Measurements from ENCODE around the gene ISM1. TPM values are rescaled to one million over a fixed set of nuclear protein-coding genes. Genes with fewer than 3 reads are reported as not detected.

Gene ISM1
- total RNA-seq, 2 donors from 2014 or later, result 0.45 to 2.2 TPM

- no peak for DNase-seq (ENCODE audit: low spot score)
- WGBS, result 85% methylated on average over 1 of the region's 1 CpG
- Histone ChIP-seq H3K4me1 (replicated peaks) (no peaks in the 10 kb centered on the region), H3K27ac (no peak overlapping the region), H3K36me3 (no peaks in the 10 kb centered on the region), H3K4me3 (no peak overlapping the region), H3K9me3 (no peaks in the 10 kb centered on the region), H3K27me3 (replicated peaks; ENCODE audit: insufficient read depth) (no peaks in the 10 kb centered on the region)
- intact Hi-C loops (cut with DNase I), result no loop called here
- no peak for TF ChIP-seq POLR2AphosphoS5 (IDR thresholded peaks at IDR 0.05)
- TF ChIP-seq POLR2A (IDR thresholded peaks at IDR 0.05), result no peak
- no peak for TF ChIP-seq CTCF (IDR thresholded peaks at IDR 0.05)
Measured at GRCh38 chr20:13236990-13237720, 16.1 kb downstream of the ISM1 start.

- no peak for TF ChIP-seq POLR2AphosphoS5 (IDR thresholded peaks at IDR 0.05)
- Histone ChIP-seq H3K27me3 (replicated peaks; ENCODE audit: insufficient read depth) (no peaks in the 10 kb centered on the region), H3K4me1 (replicated peaks) (no peaks in the 10 kb centered on the region), H3K27ac (no peak overlapping the region), H3K9me3 (no peaks in the 10 kb centered on the region), H3K36me3 (no peaks in the 10 kb centered on the region), H3K4me3 (no peak overlapping the region)
- 70% methylated on average over 2 of the region's 2 CpGs for WGBS
- DNase-seq (ENCODE audit: low spot score), result no peak
- intact Hi-C loops (cut with DNase I), result no loop called here
Measured at GRCh38 chr20:13238001-13238653, 17.1 kb downstream of the ISM1 start.

DNA sequence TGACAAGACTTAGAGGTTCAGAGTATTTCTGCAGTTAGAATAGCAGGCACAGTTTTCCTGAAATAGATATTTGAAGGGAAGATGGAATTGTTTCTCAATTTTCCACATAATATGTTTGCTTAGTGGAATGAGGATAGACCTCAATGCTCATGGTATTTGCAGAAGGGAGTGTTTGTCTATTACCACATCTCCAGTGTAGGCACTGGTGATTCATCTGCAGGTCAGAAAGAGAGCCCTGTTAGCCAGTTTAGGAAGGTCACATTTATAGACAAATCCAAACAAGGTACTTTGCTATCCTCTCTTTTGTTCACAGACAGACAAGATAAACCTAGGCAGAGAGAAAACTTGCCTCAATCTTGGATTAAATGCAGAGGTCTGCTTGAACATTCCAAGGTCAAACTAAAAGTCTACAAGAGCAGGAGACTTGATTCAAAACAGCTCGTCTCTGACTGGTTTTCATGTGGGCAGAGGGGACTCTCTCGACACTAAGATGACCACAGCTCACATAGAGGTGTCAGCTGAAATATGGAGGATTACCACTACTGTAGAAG lies 22.8 kb downstream of the ISM1 start:
- no peak overlapping the region for H3K27ac ChIP-seq
- no peak for DNase-seq (ENCODE audit: low spot score)
- H3K4me1 ChIP-seq (replicated peaks), result no peaks in the 10 kb centered on the region
- H3K36me3 ChIP-seq, result no peaks in the 10 kb centered on the region
- intact Hi-C loops (cut with DNase I), result no loop called here
- no peak overlapping the region for H3K4me3 ChIP-seq
- H3K9me3 ChIP-seq, result no peaks in the 10 kb centered on the region
- H3K27me3 ChIP-seq (replicated peaks; ENCODE audit: insufficient read depth), result no peaks in the 10 kb centered on the region
- 90% methylated on average over 2 of the region's 2 CpGs for WGBS
- TF ChIP-seq POLR2A (IDR thresholded peaks at IDR 0.05) (no peak), CTCF (IDR thresholded peaks at IDR 0.05) (no peak), POLR2AphosphoS5 (IDR thresholded peaks at IDR 0.05) (no peak)

- Histone ChIP-seq H3K9me3 (no peaks in the 10 kb centered on the region), H3K4me1 (replicated peaks) (no peaks in the 10 kb centered on the region), H3K27ac (no peak overlapping the region), H3K36me3 (no peaks in the 10 kb centered on the region), H3K27me3 (replicated peaks; ENCODE audit: insufficient read depth) (no peaks in the 10 kb centered on the region), H3K4me3 (no peak overlapping the region)
- intact Hi-C loops (cut with DNase I), result no loop called here
- DNase-seq (ENCODE audit: low spot score), result no peak
- TF ChIP-seq POLR2AphosphoS5 (IDR thresholded peaks at IDR 0.05) (no peak), CTCF (IDR thresholded peaks at IDR 0.05) (no peak), POLR2A (IDR thresholded peaks at IDR 0.05) (no peak)
- 82% methylated on average over 2 of the region's 2 CpGs for WGBS
Measured at GRCh38 chr20:13245250-13245723, 24.2 kb downstream of the ISM1 start.

DNA sequence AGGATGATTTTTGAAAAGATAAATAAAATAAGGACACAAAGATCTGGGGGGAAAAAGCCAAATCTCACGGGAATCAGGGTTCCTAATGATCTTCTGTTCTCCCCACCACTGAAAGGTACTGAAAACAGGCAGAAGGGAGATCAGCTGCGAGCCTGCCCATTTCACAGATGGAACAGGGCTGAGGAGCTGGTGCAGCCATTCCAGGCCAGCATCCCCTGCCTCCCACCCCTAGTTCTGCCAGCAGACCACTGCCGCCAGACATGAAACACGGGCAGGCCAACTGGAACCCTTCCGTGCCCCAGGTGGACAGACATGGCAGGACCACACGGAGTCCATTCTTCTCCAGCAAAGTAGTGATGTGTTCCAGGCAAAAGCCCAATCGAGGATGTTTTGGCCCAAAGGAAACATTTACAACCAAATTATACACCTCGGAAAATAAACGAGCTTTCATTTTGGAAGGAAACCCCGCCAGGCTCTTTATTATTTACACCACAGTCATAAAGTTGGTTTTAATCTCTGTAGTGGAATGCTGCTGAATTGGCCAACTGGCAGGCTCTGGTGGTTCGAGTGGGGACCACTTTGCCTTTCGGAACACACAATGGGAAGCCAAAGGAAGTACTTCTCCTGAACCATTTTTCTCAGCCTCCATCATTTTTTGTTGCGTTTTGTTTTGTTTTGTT lies 28.2 kb downstream of the ISM1 start:
- Histone ChIP-seq H3K4me3 (no peak overlapping the region), H3K36me3 (no peaks in the 10 kb centered on the region), H3K27me3 (replicated peaks; ENCODE audit: insufficient read depth) (no peaks in the 10 kb centered on the region), H3K4me1 (replicated peaks) (no peaks in the 10 kb centered on the region), H3K9me3 (no peaks in the 10 kb centered on the region), H3K27ac (no peak overlapping the region)
- DNase-seq (ENCODE audit: low spot score), result peak; percentile 23
- WGBS, result 29% methylated on average over 13 of the region's 13 CpGs
- intact Hi-C loops (cut with DNase I), result no loop called here
- TF ChIP-seq POLR2A (IDR thresholded peaks at IDR 0.05) (no peak), POLR2AphosphoS5 (IDR thresholded peaks at IDR 0.05) (peak; percentile 30), CTCF (IDR thresholded peaks at IDR 0.05) (no peak)

All from prostate gland (tissue), 2 donors.